SIG-M5 treated with dmso at 0.1 percent for 504 hours (cell line): Measurements from ENCODE around the gene CD37.
A peak's percentile ranks its signal among the peaks of the same experiment; 100 is the strongest.
"Not testable (repeated sequence)": the region's sequence is repeated elsewhere in the genome, so short reads cannot be mapped to it uniquely, and the experiment has no call there.

Source experiments
- DNase-seq: peaks from one replicate; lab custom pipeline; 2025; ENCODE audit not compliant: unreplicated experiment; lab: John Stamatoyannopoulos, UW

The CD37 gene

DNA sequence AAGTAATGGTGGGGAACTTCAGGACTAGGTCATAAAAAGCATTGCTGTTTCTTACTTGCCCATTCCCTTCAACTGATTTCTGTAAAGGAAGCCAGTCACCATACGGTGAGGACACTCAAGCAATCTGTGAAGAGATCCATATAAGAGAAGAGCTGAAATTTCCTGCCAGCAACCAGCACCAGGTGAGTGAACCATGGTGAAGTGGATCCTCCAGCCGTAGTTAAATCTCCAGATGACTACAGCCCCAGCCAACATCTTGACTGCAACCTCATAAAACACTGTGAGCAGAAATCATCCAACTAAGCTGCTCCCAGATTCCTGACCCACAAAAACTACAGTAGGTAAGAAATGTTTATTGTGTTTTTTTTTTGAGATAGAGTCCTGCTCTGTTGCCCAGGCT, 6.5 kb upstream of the CD37 start:
- DNase-seq = no peak

DNA sequence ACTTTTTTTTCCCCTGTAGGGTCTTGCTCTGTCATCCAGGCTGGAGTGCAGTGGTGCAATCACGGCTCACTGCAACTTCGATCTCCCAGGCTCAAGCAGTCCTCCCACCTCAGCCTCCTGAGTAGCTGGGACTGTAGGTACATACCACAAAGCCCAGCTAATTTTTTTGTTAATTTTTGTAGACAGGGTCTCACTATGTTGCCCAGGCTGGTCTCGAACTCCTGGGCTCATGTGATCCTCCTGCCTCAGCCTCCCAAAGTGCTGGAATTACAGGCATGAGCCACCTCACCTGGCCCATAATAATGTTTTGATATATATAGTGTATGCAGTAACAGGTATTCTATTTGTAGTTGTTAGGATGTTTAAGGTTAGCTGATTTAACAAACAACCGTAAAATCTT, 4.0 kb upstream of the CD37 start:
- DNase-seq = not testable (repeated sequence)

DNA sequence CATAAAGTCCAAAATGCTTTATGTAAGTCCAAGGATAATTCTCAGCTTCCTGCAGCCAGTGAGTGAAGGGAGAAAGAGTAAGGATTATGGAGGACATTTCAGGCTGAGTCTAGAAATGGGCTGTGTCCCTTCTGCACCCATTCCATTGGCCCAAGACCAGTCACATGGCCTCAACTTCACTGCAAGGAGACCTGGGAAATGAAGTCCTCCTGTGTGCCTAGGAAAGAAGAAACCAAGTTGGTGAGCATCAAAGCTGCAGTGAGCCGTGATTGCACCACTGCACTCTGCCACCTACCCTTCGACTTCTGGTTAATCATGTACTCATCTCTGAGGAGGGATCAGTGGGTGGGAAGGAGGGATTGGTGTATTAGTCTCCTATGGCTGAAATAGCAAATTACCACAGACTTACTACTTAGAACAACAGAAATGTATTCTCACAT, 3.6 kb upstream of the CD37 start:
- peak; percentile 86 for DNase-seq

DNA sequence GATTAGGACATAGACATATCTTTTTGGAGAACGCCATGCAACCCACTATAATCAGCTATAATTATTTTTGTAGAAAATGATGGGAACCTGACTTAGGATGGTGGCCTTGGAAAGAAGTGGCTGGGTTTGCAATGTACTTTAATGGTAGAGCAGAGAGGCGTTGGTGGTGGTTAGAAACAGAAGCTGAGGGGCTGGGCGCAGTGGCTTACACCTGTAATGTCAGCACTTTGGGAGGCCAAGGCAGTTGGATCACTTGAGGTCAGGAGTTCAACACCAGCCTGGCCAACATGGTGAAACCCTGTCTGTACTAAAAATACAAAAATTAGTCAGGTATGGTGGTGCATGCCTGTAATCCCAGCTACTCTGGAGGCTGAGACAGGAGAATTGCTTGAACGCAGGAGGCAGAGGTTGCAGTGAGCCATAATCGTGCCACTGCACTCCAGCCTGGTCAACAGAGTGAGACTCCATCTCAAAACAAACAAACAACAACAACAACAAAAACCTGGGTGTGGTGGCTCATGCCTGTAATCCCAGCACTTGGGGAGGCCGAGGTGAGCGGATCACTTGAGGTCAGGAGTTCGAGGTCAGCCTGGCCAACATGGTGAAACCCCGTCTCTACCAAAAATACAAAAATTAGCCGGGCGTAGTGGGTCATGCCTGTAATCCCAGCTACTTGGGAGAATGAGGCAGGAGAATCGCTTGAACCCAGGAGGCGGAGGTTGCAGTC, 2.4 kb upstream of the CD37 start:
- DNase-seq = not testable (repeated sequence)

DNA sequence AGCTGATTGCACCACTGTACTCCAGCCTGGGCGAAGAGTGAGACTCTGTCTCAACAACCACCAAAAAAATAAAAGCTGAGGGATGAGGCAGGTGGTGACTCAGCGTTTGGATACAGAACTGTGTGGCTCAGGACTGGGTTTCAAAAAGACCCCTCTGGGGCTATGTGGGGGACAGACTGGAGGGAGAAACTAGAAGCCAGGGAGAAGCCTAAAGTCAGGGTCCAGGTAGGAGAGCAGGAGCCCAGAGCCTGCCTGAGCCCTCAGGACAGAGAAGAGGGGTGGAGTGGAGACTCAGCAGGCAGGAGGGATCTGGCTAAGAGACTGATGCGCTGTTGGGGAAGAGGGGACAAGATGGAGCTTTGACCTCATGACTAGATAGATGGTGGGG, 1.8 kb upstream of the CD37 start:
- peak; percentile 73 for DNase-seq

DNA sequence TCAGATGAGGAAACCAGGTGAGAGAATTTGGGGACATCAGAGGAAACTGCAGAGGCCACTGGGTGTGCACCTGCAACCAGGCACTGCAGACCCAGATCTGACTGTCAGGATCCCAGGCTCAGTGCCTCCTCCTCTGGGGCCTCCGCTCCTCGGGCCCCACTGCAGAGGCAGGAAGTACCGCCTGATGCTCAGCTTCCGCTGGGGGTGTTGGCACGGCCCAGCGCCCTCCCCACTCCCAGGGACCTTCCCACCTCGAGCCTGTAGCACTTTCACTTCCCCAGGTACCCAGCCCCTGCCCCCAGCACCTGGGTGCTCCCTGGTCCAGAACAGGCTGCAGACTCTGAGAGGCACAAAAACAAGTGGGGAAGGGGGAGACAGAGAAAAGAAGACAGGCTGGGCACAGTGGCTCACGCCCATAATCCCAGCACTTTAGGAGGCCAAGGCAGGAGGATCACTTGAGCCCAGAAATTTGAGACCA, 1.4 kb upstream of the CD37 start:
- peak; percentile 49 for DNase-seq

DNA sequence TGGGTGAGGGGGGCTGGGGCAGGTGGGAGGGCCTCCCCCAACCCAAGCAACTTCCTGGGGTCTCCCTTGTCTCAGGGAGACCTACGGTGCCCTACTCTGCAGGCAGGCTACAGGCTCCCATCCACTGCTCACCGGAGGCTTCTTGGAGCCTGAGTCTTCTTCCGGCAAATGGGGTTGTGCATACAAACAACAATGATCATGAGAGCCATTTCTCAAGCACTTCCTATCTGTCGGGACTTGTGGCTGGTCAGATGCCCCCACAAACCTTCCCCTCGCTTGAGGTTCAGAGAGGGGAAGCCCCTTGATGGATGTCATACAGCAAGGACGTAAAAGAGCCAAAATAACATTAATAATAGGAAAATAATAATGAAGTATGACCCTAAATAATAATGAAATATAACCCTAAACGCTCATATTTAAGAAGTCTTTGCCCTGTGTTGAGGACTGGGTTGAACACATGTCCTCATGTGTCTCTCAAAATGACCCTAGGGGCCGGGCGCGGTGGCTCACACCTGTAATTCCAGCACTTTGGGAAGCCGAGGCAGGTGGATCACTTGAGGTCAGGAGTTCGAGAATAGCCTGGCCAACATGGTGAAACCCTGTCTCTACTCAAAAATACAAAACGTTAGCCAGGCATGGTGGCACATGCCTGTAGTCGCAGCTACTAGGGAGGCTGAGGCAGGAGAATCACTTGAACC, 727 bp downstream of the CD37 start:
- peak; percentile 21 for DNase-seq

DNA sequence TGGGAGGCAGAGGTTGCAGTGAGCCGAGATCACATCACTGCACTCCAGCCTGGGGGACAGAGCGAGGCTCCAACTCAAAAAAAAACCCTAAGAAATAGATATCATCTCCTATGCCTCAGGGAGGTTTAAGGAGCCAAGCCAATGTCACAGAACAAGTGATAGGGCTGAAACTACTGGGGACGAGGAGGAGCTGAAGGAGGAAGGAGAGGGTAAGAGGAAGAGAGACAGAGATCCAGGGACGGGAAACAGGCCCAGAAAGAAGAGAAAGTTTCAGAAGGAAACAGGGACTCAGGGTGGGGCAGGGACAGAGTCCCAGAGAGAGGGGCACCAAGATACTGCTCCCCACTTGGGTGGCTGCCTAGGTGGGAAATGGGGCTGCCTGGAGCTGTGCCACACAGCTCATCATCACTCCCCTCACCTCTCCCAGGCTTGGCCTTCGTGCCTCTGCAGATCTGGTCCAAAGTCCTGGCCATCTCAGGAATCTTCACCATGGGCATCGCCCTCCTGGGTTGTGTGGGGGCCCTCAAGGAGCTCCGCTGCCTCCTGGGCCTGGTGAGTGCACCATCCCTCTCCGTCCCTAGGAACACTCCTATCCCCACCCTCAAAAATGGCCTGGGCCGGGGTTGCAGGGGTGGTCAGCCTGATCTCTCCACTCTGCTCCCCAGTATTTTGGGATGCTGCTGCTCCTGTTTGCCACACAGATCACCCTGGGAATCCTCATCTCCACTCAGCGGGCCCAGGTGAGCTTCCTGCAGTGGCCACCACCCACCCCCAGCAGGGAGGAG, 1.5 kb downstream of the CD37 start:
- no peak for DNase-seq

DNA sequence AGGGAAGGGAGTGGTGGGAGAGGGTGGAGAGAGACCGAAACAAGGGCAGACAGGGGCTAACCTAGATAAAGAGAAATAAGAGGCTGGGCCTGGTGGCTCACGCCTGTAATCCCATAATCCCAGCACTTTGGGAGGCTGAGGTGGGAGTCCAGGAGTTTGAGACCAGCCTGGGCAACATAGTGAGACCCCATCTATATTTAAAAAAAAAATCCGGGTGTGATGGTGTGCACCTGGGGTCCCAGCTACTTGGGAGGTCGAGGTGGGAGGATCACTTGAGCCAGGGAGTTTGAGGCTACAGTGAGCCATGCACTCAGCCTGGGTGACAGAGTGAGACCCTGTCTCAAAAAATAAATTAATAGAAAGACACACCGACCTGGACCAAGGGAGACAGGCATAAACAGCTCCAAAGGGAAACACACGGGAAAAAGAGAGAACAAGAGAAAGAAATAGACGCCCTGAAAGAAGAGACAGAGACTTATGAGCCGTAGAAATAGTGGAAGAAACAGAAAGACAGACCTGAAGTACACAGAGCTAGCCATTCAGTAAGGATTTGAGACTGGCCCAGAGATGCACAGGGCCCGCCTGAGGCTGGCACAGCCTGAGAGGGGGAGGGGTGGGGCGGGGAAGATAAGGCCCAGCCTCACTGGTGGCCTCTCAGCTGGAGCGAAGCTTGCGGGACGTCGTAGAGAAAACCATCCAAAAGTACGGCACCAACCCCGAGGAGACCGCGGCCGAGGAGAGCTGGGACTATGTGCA, 2.2 kb downstream of the CD37 start:
- DNase-seq = no peak

DNA sequence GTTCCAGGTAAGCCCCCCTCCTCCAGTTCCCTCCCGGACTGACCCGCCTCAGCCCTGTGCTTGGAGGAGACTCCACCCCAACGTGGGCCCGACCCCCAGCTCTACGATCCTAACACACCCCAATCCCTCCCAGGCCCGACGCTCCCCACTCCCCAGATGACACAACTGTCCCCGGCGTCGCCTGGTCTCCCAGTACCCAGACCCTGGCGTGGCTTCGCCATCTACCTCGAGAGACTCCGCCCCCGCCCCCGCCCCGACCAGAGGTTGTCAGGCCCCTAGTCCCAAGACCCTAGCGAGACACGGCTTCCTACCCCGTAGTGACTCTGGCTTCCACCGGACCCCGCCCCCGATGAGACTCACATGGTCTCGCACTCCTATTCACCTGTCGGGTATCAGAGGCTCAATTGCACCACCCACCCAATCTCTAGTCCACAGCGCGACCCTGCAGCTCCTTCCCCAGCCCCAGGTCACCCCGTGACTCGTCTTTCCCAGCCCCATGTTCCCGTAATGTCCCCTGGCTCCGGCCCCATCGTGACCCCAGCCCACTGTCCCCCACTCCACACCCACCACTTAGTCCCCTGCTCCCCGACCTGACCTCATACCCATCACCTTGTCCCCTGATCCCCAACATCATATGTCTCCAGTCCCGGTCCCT, 2.9 kb downstream of the CD37 start:
- no peak for DNase-seq

DNA sequence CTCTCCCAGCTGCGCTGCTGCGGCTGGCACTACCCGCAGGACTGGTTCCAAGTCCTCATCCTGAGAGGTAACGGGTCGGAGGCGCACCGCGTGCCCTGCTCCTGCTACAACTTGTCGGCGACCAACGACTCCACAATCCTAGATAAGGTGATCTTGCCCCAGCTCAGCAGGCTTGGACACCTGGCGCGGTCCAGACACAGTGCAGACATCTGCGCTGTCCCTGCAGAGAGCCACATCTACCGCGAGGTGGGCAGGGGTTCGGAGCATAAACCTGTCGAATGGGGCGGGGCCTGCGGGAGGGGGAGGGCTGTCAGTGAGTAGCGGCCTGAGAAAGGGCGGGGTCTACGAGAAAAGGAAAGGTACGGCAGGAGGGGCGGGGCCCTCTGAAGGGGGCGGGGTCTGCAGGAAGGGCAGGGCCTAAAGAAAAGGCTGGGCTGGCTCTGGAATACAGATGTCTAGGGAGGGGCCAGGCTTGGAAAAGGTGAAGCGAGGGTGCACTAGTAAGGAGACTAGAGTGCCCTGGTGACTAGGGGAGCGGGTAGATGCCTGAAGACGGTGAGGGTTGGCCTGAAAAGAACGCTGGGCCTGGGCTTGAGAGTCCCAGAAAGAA, 3.6 kb downstream of the CD37 start:
- DNase-seq = peak; percentile 34

DNA sequence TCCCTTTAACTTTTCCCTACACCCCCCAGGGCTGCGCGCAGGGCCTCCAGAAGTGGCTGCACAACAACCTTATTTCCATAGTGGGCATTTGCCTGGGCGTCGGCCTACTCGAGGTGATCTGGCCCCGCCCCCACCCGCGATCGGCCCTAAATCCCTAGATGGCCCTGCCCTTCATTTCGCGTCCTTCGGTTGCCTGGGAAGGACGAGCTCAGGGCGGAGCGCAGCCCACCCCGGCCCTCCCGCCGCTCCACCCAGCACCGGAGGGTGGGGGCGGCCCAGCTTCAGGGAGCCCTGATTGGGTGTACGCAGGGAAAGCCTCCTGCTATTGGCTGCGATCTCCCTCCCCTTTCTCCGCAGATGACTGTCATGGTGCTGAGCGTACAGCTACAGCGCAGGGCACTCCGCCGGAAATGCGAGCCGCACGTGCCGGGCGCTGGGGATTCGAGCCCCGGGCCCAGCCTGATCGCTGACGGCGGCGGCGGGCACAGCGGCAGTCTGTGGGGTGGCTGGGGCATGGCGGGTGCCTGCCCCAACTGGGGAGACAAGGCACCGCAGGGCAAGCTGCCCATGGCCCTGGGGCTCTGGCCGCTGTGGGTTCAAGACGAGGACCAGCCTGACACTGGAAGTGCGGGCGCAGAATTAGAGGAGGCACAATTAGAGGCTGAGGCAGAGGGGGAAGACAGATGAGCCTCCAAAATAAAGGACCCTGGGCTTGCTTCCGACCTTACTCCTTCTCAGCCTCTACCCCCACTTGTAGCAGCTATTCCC, 4.3 kb downstream of the CD37 start:
- peak; percentile 57 for DNase-seq

DNA sequence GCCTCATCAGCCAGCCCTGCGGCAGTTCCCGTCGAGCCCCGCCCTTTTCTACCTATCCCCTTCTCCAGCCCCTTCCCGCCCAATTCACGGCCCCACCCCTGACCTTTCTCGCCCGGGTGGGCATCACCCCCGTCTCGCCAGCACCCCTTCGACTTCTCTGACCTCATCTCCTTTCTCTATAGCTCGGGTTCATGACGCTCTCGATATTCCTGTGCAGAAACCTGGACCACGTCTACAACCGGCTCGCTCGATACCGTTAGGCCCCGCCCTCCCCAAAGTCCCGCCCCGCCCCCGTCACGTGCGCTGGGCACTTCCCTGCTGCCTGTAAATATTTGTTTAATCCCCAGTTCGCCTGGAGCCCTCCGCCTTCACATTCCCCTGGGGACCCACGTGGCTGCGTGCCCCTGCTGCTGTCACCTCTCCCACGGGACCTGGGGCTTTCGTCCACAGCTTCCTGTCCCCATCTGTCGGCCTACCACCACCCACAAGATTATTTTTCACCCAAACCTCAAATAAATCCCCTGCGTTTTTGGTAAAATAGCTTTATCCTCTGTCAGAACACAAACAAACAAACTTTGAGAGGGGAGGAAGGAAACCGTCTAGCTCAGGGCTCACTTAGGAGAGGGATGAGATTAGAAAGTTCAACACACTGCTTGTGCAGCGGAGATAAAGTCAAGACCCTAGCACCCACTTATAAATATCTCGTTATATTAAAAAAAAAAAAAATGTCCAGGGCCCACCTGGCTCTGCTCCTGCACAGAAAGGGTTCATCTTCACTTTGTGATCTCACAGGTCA, 5.1 kb downstream of the CD37 start:
- no peak for DNase-seq

DNA sequence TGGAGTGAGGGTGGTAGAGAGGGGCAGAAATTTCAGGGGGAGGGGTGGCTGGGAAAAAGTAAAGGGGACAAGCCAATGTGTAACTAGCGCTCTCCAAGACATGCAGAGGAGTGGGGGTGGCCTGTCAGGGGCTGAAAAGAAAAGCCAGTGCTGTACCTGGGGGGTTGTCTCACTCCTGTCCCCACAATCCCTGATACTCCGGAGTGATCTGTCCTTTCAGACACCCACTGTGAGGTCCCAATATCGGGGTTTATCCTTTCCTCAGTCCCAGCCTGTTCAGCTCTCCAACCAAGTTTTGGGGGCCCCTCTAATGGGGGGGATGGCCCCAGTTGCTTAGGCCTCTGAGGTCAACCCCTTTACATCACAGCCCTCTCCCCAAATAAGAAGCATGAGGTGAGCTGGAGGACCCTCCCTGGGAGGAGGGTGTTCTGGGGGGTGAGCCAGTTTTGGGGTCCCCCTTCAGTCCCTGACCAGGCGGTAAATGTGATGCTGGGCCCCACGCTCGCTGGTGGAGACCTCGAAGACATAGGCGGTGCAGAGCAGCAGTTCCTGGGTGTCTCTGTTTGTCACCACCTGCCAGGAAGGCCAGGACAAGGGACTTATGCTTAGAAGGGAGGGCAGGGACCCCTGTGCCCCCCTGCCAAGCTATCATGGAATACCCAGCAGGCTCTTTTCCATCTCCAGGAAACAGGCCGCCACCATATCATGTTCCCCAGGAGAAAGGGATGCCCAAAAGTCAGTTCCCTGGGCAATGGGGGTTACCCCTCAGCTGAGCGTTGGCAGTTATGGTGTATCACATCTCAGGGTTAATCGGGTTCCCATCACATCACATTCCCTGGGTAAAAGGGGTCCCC, 5.9 kb downstream of the CD37 start:
- no peak for DNase-seq

DNA sequence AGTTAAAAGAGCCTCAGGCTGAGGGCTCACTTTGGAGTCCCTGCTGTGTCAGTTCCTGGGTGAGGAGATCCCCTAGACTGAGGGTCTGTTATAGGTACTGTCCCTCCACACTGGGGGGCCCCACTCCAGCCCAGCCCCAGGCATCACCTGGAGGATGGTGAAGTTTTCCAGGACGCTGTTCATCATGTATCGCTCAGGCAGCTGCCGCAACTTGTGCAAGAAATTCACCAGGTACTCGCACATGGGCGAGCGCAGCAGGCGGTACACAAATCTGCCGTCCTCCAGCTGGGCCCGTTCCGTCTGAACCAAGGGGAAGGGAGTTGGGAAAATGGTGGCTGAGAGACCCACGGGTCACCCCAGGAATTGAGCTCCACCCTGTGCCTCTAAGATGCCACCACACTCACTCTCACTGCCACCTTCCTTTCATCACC, 7.1 kb downstream of the CD37 start:
- no peak for DNase-seq

DNA sequence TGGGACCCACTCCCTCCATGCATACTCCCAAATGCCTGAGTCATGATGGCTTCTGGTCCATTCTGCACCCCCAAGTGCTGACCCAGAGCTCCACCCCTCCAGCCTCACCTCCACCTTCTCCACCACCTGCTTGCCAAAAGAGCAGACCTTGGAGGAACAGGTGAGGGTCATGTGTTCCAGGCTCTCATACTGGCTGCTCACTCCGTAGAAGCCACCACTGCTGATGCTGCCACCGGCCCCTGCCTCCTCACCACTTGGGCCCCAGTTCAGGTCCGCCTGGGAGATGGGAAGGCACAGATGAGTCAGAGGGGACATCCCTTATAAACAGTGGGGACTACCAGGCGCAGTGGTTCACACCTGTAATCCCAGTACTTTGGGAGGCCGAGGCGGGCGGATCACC, 7.9 kb downstream of the CD37 start:
- no peak for DNase-seq
